GM18498 (cell line): ENCODE measurements around the gene CCDC86.

Source experiments
- ATAC-seq: cut with Tn5 transposase; IDR thresholded peaks from one replicate; pipeline ENCODE4 v1.9.1; 2021; ENCODE audit warnings: mild to moderate bottlenecking, moderate library complexity; ENCODE audit not compliant: unreplicated experiment

The CCDC86 gene

GRCh38 chr11:60867871-60868681 lies 26.2 kb downstream of the CCDC86 start:
- ATAC-seq = no peak

GRCh38 chr11:60868682-60869450 lies 27.0 kb downstream of the CCDC86 start:
- ATAC-seq = no peak

GRCh38 chr11:60869451-60869825 lies 27.5 kb downstream of the CCDC86 start:
- ATAC-seq = no peak

- ATAC-seq = no peak
Measured at GRCh38 chr11:60870276-60870675, 28.4 kb downstream of the CCDC86 start.

GRCh38 chr11:60870733-60871377 lies 28.9 kb downstream of the CCDC86 start:
- no peak for ATAC-seq

GRCh38 chr11:60871378-60872061 lies 29.6 kb downstream of the CCDC86 start:
- ATAC-seq = no peak

GRCh38 chr11:60872124-60872960 lies 30.4 kb downstream of the CCDC86 start:
- ATAC-seq = no peak

GRCh38 chr11:60872961-60873524 lies 31.1 kb downstream of the CCDC86 start:
- no peak for ATAC-seq

- no peak for ATAC-seq
Measured at GRCh38 chr11:60873533-60873932, 31.6 kb downstream of the CCDC86 start.

- ATAC-seq = no peak
Measured at GRCh38 chr11:60874421-60875365, 32.8 kb downstream of the CCDC86 start.

- no peak for ATAC-seq
Measured at GRCh38 chr11:60875366-60876167, 33.7 kb downstream of the CCDC86 start.

- no peak for ATAC-seq
Measured at GRCh38 chr11:60876168-60876485, 34.2 kb downstream of the CCDC86 start.

GRCh38 chr11:60878245-60879101 lies 36.6 kb downstream of the CCDC86 start:
- no peak for ATAC-seq

GRCh38 chr11:60879104-60879503 lies 37.2 kb downstream of the CCDC86 start:
- ATAC-seq = no peak

- ATAC-seq = no peak
Measured at GRCh38 chr11:60879971-60880588, 38.2 kb downstream of the CCDC86 start.

GRCh38 chr11:60880643-60881282 lies 38.9 kb downstream of the CCDC86 start:
- no peak for ATAC-seq
